Measurements from ENCODE around the gene MAP2K1. TPM values are rescaled to one million over a fixed set of nuclear protein-coding genes. Genes with fewer than 3 reads are reported as not detected.

MAP2K1 gene
- total and polyA plus RNA-seq, 9 of the 15 experiments (the other 6 are each of a cell fraction or from before 2014, with no cell fraction given), result 7.5 to 58.3 (median 30.0) TPM

- TF ChIP-seq ZNF639 (CRISPR knock-in tag; conservative IDR thresholded peaks at IDR 0.05 in 1 of 2, IDR thresholded peaks at IDR 0.05 in 1 of 2) (no peak), NR3C1 (CRISPR knock-in tag; IDR thresholded peaks at IDR 0.05) (no peak), PML (IDR thresholded peaks at IDR 0.05; ENCODE audit: low read length) (no peak), PRDM10 (IDR thresholded peaks at IDR 0.05; ENCODE audit: partially characterized antibody) (no peak), HCFC1 (IDR thresholded peaks at IDR 0.05; ENCODE audit: low read depth, low read length) (no peak), ZMIZ1 (IDR thresholded peaks at IDR 0.05; ENCODE audit: low read depth in 2 of 2, low read length in 2 of 2) (no peak), ZNF174 (CRISPR knock-in tag; IDR thresholded peaks at IDR 0.05) (no peak), XRCC4 (IDR thresholded peaks at IDR 0.05; ENCODE audit: extremely low read depth, insufficient read depth, insufficient read length) (no peak)
These were observed 107.5 kb downstream of the MAP2K1 start (continued) for GRCh38 chr15:66494262-66494661.
